Measurements from ENCODE around the gene DPYSL5. TPM values are rescaled to one million over a fixed set of nuclear protein-coding genes. Genes with fewer than 3 reads are reported as not detected.

Gene DPYSL5
- total RNA-seq, 1 experiment from 2014 or later = not detected

DNA sequence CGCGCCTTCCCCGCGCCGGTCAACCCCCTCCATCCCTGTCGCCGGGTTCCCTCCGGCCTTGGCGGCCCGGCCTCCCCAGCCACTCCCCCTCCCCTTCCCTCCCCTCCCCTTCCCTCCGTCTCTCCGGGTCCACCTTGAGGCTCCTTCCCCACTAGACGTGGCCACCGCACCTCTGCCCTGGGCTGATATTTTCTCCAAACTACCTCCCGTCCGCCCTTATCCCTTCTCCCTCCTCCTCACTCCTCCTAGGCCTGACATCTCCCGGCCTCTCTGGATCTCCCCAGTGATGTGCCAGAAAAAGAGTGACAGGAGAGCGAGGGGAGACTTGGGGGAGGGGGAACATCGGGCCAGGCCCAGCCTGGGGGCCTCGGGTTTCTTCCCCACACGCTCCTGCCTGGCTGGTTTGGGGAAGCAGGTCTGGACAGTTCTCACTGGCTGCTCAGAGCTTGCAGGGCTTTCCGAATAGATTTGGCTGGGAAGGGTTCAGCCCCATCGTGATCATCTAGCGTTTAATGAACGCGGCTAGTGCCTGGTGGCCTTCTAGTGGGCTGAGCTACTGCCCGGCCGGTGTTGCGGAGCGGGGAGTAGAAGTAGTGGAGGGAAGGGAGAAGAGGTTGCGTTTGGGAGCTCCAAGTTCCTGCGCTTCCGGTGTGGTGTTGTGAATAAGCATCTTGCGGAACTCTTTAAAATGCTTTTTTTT lies 123.1 kb downstream of the DPYSL5 start:
- H3K4me1 ChIP-seq (replicated peaks) = peaks cover 17% of the 10 kb centered on the region
- no peaks in the 10 kb centered on the region for H3K9me3 ChIP-seq (replicated peaks)
- no peaks in the 10 kb centered on the region for H3K36me3 ChIP-seq
- H3K27me3 ChIP-seq (replicated peaks) = no peaks in the 10 kb centered on the region
- H3K27ac ChIP-seq = no peak overlapping the region
- peak overlapping the region; percentile 55 for H3K4me3 ChIP-seq
- no peak for DNase-seq (ENCODE audit: low read depth in 1 of 2, low spot score in 2 of 2)

DNA sequence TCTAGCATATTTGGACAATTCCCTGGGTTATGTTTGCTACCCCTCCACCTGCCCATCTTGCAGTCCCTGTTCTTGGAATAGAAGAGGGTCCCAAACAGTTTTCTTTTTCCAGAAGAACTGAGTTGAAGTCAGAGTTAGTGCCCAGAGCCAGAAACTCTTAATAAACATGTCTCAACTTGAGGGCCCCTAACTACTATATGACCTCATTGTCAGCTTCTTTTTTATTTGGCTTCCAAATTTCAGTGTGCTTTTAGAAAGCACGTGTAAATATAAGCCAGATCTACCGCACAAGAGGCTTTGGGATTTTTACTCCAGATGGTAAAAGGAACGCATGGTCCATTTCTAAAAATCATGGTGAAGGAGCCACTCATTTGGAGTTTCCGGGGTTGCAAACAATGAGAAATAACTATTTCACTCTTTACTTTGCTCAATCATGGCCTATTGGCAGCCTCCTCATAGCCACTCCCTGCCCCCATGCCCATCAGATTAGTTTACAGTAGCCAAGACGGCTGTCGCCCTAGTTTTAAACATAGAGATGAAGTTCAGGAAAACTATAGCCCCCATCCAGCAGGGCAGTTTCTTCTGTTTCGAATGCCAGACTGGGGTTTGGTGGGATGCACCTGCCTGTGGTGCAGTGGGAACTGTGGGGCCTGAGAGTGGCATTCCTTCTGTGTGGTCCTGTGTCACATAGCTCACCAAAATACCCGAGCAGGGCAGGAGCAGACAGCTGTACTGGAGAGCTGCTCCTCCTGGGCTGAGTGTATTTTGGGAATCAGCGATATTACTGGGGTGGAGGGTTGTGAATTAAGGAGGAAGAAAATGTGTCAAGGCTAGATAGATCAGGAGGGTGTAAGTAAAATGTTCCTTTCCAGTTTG lies 124.2 kb downstream of the DPYSL5 start:
- Histone ChIP-seq H3K27ac (no peak overlapping the region), H3K4me3 (no peak overlapping the region), H3K9me3 (replicated peaks) (no peaks in the 10 kb centered on the region), H3K27me3 (replicated peaks) (no peaks in the 10 kb centered on the region), H3K36me3 (no peaks in the 10 kb centered on the region), H3K4me1 (replicated peaks) (peaks cover 17% of the 10 kb centered on the region)
- DNase-seq (ENCODE audit: low read depth in 1 of 2, low spot score in 2 of 2) = no peak

DNA sequence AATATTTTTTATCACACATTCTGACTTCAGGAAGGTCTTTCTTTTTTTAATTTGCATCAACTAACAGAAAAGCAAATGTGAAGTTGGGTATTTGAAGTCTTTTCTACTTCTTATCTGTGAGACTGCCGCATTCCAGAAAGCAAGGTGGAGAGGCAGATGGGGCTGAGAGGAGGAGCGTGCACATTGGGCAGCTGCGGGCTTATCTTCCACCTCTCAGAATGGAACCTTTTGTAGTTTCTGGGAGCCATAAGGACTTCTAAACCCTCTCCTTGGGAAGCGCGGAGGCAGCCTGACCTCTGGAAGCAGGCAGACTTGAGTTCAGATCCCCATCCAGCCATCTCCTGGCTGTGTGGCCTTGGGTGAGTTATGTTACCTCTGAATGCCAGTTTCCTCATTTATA lies 126.4 kb downstream of the DPYSL5 start:
- peaks cover 11% of the 10 kb centered on the region for H3K4me1 ChIP-seq (replicated peaks)
- no peak overlapping the region for H3K27ac ChIP-seq
- no peak for DNase-seq (ENCODE audit: low read depth in 1 of 2, low spot score in 2 of 2)
- no peaks in the 10 kb centered on the region for H3K27me3 ChIP-seq (replicated peaks)
- no peak overlapping the region for H3K4me3 ChIP-seq
- no peaks in the 10 kb centered on the region for H3K9me3 ChIP-seq (replicated peaks)
- no peaks in the 10 kb centered on the region for H3K36me3 ChIP-seq

DNA sequence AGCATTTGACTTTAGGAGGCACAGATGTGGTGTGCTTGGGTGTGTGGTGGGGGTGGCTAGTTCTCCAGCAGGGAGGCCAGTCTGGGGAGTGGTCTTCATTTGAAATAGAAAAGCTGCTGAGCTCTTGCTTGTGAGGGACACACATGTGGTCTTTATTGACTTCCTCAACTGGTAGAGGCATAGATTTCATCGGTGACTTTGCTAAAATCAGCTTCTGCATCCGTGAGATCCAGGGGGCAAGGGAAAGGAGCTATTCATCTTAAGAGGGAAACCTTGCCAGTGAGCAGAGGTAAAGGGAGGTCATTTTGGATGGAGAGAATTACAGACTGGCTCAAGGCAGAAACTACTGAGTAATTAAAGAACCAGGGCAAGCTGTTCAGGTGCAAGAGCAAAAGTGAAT lies 127.2 kb downstream of the DPYSL5 start:
- no peak overlapping the region for H3K27ac ChIP-seq
- DNase-seq (ENCODE audit: low read depth in 1 of 2, low spot score in 2 of 2) = no peak
- H3K9me3 ChIP-seq (replicated peaks) = no peaks in the 10 kb centered on the region
- peaks cover 5% of the 10 kb centered on the region for H3K4me1 ChIP-seq (replicated peaks)
- no peaks in the 10 kb centered on the region for H3K27me3 ChIP-seq (replicated peaks)
- H3K4me3 ChIP-seq = no peak overlapping the region
- H3K36me3 ChIP-seq = no peaks in the 10 kb centered on the region

DNA sequence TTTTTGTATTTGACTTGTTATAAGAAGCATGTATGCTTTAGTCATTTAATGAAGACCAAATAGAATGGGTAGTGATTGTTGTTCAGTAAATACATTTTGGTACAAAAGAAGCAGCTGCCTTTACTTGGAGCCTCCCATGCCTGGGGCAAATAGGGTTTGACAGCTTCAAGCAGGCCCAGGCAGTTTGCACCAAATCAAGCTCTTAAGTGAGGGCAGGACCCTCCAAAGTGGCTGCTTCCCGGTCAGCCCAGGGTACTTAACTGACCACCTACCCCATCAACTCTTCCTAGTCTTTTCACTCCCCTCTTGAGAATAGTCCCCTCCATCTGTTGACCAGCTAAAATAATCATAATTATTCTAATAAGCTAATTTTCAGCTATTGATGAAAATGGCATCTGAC lies 127.7 kb downstream of the DPYSL5 start:
- H3K9me3 ChIP-seq (replicated peaks) = no peaks in the 10 kb centered on the region
- no peak overlapping the region for H3K27ac ChIP-seq
- H3K36me3 ChIP-seq = no peaks in the 10 kb centered on the region
- H3K27me3 ChIP-seq (replicated peaks) = no peaks in the 10 kb centered on the region
- H3K4me1 ChIP-seq (replicated peaks) = peaks cover 4% of the 10 kb centered on the region; the same call in 1 of the 2 replicates
- no peak overlapping the region for H3K4me3 ChIP-seq
- no peak for DNase-seq (ENCODE audit: low read depth in 1 of 2, low spot score in 2 of 2)

DNA sequence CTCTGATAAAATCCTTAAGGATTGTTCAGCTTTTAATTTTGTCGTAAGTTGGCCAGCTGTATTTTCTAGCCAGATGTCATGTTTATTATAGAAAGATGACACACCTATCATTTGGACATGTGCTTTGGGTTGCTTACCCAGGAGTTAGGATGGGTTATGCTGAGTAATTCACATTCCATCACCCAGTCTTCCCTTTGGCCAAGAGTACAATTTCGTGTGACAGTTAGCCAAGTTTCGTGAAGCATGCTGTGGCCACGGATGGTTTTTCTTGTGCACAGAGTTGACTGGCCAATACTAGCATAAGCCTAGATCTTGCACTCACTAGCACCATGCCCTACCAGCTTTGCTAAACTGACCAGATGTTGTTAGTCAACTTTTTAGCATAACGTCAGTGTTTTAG lies 128.3 kb downstream of the DPYSL5 start:
- Histone ChIP-seq H3K27me3 (replicated peaks) (no peaks in the 10 kb centered on the region), H3K36me3 (no peaks in the 10 kb centered on the region), H3K4me3 (no peak overlapping the region), H3K9me3 (replicated peaks) (no peaks in the 10 kb centered on the region), H3K4me1 (replicated peaks) (peaks cover under 1% of the 10 kb centered on the region; the same call in 1 of the 2 replicates), H3K27ac (no peak overlapping the region)
- no peak for DNase-seq (ENCODE audit: low read depth in 1 of 2, low spot score in 2 of 2)

DNA sequence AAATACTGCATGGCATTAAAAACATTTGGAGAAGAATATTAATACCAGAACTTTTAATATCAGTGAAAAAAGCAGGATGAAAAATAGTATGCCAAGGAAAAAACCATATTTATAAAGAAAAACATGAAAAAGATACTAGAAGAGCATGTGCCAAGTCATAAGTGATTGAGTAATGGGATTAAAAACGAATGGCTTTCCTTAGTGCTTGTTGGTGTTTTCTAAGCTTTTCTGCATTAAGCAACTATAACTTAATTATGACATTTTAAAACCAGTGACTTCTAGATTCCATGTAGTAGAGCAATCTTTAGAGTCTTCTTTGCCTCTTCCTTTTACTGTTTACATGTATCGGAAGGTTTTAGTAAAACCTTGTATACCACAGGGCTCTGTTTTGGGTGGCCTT lies 129.1 kb downstream of the DPYSL5 start:
- no peak overlapping the region for H3K4me3 ChIP-seq
- H3K36me3 ChIP-seq = no peaks in the 10 kb centered on the region
- H3K27ac ChIP-seq = no peak overlapping the region

DNA sequence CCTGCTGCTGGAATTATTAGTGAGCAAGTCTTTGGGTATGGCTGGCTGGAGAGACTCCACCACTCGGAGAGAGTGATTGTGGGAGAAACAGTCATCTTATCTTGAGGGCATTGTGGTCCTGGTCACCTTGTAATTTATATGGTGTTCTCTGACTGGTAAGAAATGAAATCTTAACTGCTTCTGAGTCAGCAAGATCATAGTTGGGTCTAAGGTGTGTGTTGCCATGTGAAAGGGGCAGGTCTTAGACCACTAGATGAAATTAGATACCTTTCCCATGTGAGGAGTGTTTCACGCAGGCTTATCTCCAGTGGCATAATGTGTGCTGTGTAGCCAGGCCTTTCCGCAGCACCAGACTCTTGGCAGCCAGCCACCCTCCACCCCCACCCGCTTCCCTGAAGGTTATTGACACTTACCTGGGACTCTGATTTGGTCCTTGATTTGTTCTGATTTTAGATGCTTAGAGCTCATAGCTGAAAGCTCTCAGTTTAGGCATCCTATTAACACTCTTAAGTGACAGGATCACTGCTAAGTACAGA lies 130.2 kb downstream of the DPYSL5 start:
- no peak overlapping the region for H3K4me3 ChIP-seq
- H3K27me3 ChIP-seq (replicated peaks) = no peaks in the 10 kb centered on the region
- H3K9me3 ChIP-seq (replicated peaks) = no peaks in the 10 kb centered on the region
- H3K36me3 ChIP-seq = no peaks in the 10 kb centered on the region
- H3K4me1 ChIP-seq (replicated peaks) = no peaks in the 10 kb centered on the region
- no peak overlapping the region for H3K27ac ChIP-seq
- DNase-seq (ENCODE audit: low read depth in 1 of 2, low spot score in 2 of 2) = no peak

More for the DNA sequence above, 129.1 kb downstream of the DPYSL5 start:
- no peak for DNase-seq (ENCODE audit: low read depth in 1 of 2, low spot score in 2 of 2)
- H3K27me3 ChIP-seq (replicated peaks) = no peaks in the 10 kb centered on the region
- H3K9me3 ChIP-seq (replicated peaks) = no peaks in the 10 kb centered on the region
- no peaks in the 10 kb centered on the region for H3K4me1 ChIP-seq (replicated peaks)

DNA sequence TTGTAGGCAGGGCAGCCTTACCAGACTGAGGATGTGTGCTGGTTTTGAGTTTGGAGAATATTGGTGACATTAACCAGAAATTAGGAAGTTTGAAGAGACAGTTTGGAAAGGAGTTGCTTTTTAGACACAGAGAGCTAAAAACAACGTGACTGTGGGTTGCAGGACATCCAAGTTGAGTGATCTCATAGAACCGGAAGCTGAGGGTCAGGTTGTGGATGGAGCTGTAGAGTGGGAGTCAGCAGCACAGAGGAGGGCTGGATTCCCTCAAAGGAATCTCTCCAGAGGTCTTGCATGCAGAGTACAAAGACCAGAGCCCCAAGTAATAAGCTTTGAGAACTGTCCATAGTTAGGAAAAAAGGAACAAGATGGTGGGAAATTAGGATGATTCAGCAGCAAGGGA lies 131.8 kb downstream of the DPYSL5 start:
- Histone ChIP-seq H3K27ac (no peak overlapping the region), H3K27me3 (replicated peaks) (no peaks in the 10 kb centered on the region), H3K36me3 (no peaks in the 10 kb centered on the region), H3K4me1 (replicated peaks) (no peaks in the 10 kb centered on the region), H3K4me3 (no peak overlapping the region), H3K9me3 (replicated peaks) (no peaks in the 10 kb centered on the region)
- no peak for DNase-seq (ENCODE audit: low read depth in 1 of 2, low spot score in 2 of 2)

DNA sequence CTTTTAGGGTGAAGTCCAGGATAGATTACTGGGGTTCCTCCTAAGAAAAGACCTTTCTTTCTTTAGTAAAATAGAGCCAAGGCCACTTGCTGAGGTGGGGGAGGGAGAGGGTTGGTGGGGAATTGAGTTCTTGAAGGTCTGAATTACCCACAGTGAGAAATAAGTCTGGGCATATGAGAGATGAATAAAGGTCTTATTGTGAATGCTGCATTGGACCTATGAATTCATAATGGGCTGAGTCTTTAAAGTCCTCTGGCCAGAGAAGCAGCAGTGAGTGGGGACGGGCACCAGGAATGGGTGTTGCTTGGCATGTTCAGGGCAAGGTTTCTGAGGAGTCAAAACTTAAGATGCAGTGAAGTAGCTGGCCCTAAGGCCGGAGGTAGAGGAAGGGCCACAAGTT lies 133.0 kb downstream of the DPYSL5 start:
- Histone ChIP-seq H3K9me3 (replicated peaks) (no peaks in the 10 kb centered on the region), H3K4me1 (replicated peaks) (no peaks in the 10 kb centered on the region), H3K36me3 (no peaks in the 10 kb centered on the region), H3K27me3 (replicated peaks) (no peaks in the 10 kb centered on the region), H3K27ac (no peak overlapping the region), H3K4me3 (no peak overlapping the region)
- DNase-seq (ENCODE audit: low read depth in 1 of 2, low spot score in 2 of 2) = no peak

DNA sequence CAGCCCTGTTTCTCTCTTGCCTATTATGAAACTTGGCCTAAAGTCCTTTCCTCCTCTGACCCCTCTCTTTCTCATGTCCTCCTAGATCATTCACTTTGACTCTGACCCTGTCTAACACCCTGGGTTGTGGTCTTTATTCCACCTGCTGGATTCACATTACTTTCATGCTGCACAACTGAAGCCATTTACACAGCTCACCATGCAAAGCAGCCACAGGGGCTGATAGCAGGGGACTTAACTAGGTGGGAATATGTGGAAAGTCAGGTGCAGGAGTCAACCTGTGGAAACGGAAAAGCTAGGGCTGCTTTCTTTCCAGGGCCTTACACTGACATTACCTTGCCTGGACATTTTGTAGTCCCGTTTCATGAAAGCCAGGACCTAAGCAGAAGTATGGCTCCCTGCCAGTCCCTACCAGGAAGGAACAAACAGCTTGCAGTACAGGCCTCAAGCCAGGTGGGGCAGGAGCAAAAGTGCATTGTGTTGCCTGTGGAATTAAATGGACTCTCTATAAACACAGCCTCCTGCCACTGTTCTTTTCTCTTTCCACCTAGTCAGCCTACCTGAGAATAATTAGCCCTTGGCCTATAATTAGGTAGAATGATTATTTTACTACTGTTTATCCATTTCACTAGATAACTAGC lies 134.3 kb downstream of the DPYSL5 start:
- Histone ChIP-seq H3K4me3 (no peak overlapping the region), H3K4me1 (replicated peaks) (no peaks in the 10 kb centered on the region; the same call in 1 of the 2 replicates), H3K9me3 (replicated peaks) (no peaks in the 10 kb centered on the region), H3K27me3 (replicated peaks) (no peaks in the 10 kb centered on the region), H3K36me3 (no peaks in the 10 kb centered on the region), H3K27ac (no peak overlapping the region)
- DNase-seq (ENCODE audit: low read depth in 1 of 2, low spot score in 2 of 2) = no peak

DNA sequence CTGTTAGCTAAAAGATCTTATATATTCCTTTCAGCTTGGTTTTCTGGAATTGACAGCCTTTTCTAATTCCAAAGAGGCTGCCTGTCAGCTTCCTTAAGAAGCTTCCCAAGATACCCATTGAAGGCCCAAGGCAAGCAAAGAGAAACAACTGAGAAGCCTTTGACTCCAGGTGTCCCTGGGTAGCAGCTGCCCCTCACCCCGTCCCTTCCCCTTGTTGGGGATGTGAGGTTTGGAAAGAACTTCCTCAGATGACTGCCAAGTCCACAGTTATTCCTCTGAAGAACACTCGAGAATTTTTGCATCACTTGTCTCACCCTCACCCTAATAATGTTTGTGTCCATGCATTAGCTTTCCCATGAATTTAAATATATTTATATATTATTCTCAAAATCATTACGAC lies 135.8 kb downstream of the DPYSL5 start:
- Histone ChIP-seq H3K4me3 (no peak overlapping the region), H3K36me3 (no peaks in the 10 kb centered on the region), H3K9me3 (replicated peaks) (no peaks in the 10 kb centered on the region), H3K4me1 (replicated peaks) (peaks cover 13% of the 10 kb centered on the region), H3K27me3 (replicated peaks) (no peaks in the 10 kb centered on the region), H3K27ac (no peak overlapping the region)
- DNase-seq (ENCODE audit: low read depth in 1 of 2, low spot score in 2 of 2) = no peak

DNA sequence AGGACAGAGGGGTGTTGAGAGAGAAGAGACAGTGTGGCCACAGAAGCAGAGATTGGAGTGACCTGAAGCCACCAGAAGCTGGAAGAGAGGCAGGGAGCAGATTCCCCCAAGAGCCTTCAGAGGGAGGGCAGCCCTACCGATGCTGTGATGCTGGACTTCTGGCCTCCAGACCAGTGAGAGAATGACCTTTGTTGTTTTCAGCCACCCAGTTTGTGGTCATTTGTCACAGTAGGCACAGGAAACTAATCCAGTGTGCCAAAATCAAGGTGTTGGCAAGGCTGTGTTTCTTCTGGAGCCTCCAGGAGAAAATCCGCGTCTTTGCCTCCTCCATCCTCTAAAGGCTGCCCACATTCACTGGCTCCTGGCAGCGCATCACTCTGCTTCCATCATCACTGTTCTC lies 137.9 kb downstream of the DPYSL5 start:
- no peak for DNase-seq (ENCODE audit: low read depth in 1 of 2, low spot score in 2 of 2)
- H3K27ac ChIP-seq = no peak overlapping the region
- no peaks in the 10 kb centered on the region for H3K27me3 ChIP-seq (replicated peaks)
- H3K4me3 ChIP-seq = no peak overlapping the region
- H3K36me3 ChIP-seq = no peaks in the 10 kb centered on the region
- H3K9me3 ChIP-seq (replicated peaks) = no peaks in the 10 kb centered on the region
- H3K4me1 ChIP-seq (replicated peaks) = peaks cover 28% of the 10 kb centered on the region

DNA sequence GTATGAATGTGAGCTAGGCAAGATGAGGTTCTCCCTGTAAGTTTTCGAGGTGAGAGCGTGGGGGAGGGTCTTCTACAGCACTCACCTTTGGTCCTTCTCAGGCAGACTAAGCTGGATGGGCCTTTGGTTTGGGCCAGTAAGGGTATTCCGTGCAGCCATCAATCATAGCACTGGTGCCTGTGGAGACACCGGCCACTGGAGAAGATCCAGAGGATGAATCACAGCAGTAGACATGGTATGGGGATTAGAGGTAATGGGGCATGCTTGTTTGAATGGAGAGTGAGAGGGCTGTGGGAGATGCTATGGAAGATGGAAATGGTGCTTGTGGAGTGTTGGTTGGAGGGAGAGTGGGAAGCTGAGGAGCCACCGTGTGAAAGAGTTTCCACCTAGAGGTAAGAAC lies 138.6 kb downstream of the DPYSL5 start:
- Histone ChIP-seq H3K27ac (no peak overlapping the region), H3K9me3 (replicated peaks) (no peaks in the 10 kb centered on the region), H3K4me3 (no peak overlapping the region), H3K27me3 (replicated peaks) (no peaks in the 10 kb centered on the region), H3K4me1 (replicated peaks) (peaks cover 36% of the 10 kb centered on the region), H3K36me3 (no peaks in the 10 kb centered on the region)
- no peak for DNase-seq (ENCODE audit: low read depth in 1 of 2, low spot score in 2 of 2)

Data from SJSA1 (cell line).